GM18907 (cell line): ENCODE results near the gene KNTC1.
"Not testable (repeated sequence)": the region's sequence is repeated elsewhere in the genome, so short reads cannot be mapped to it uniquely, and the experiment has no call there.

Experiments
- ATAC-seq: cut with Tn5 transposase; IDR thresholded peaks from one replicate; pipeline ENCODE4 v1.9.1; 2021; ENCODE audit warnings: mild to moderate bottlenecking, moderate library complexity; ENCODE audit not compliant: unreplicated experiment

KNTC1 gene

DNA sequence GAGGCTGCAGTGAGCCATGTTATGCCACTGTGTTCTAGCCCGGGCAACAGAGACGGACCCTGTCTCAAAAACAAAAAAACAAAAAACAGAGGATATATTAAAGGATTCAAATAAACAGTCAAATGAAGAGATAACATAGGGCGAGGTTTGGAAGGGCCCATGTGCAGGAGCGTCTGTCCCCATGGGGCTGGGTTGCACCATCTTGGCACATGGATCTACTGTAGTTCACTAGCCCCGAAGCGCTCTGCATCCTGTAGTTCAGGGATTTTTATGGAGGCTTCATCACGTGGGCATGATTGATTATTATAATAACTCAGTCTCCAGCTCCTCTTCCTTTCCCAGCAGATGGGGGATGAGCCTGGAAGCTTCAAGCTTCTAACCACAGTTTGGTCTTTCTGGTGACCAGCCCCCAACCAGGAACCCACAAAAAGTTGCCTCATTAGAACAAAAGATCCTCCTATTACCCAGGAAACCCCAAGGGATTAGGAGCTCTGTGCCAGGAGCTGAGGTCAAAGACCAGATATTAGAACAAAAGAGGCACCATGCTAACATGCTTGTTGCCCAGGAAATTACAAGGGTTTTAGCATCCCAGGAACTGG lies 116.3 kb downstream of the KNTC1 start:
- ATAC-seq = no peak

DNA sequence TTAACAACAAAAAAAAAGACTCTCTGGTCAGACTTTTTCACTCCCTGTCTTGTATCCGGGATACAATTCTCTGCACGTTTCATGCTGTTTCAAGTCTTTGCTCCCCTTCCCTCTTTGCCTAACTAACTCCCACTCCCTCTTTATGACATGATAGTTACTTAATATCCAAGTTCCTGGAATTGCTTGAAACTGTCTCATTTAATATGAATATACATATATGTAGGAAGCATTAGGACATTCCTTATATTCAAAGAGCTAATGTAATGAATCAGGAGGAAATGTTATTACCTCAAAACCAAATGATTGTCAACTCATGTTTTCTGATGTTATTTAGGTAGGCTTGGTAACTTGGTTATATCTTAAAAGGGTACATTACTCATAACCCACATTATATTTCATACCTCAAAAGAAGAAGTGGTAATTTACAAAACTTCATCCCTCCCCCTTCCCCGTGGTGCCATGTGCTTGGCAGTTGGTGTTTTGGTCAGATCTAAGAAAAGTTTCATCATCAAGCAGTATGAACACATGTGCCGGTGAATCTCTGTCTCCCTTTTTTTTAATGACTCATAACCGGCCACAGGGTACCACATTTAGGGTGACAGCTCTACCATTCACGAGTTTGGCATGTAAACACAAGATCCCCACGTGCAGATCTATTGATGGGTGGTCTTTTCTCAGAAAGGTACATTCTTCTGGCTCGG lies 119.6 kb downstream of the KNTC1 start:
- ATAC-seq = peak; percentile 88

DNA sequence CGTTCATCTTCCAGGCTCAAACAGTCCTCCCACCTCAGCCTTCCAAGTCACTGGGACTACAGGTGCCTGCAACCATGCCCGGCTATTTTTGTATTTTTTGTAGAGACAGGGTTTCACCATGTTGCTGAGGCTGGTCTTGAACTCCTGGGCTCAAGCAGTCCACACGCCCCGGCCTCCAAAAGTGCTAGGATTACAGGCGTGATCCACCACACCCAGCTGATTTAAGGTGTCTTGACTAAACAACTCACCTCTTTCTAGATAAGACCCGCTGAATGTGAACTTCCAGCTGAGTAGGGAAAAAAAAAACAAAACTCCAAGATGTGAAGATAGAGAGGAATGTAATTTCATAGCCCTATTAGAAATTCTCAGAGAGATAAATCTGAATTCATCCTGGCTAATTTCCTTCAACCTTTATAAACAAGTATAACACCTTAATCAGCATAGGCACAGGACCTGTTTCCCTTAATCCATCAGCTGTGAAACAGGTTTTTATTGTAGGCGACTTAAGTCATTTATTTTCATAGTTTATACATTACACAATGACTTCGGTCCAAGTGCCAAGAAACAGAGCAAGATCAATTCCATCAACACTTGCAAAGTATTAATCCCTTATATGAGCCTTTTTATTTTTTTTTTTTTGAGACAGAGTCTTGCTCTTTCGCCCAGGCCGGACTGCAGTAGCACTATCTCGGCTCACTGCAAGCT lies 124.6 kb downstream of the KNTC1 start:
- ATAC-seq = no peak

DNA sequence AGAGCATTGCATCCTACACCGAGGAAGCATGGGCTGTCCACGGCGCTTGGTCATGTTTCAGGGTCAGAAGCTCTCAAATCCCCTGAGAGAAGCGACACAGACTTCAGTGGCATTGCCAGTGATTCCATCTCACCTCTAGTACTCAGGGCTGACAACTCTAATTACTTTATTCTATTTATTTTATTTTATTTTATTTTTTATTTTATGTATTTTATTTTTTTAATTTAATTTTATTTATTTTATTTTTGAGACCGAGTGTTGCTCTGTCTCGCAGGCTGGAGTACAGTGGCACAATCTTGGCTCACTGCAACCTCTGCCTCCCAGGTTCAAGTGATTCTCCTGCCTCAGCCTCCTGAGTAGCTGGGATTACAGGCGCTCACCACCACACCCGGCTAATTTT lies 126.2 kb downstream of the KNTC1 start:
- ATAC-seq = not testable (repeated sequence)

DNA sequence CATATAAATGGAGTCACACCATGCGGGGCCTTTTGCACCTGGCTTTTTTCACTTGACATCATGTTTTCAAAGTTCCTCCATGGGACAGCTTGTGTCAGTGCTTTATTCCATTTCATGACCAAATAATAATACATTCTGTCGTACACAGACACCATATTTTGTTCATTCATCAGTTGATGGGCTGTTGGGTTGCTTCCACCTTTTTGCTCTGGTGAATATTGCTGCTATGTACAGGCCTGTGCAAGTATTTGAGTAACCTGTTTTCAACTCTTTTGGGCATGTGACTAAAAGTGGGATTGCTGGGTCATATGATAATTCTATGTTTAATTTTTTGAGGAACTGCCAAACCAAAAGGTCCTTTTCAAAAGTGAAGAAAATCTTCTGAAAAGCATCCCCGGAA lies 129.2 kb downstream of the KNTC1 start:
- ATAC-seq = no peak

DNA sequence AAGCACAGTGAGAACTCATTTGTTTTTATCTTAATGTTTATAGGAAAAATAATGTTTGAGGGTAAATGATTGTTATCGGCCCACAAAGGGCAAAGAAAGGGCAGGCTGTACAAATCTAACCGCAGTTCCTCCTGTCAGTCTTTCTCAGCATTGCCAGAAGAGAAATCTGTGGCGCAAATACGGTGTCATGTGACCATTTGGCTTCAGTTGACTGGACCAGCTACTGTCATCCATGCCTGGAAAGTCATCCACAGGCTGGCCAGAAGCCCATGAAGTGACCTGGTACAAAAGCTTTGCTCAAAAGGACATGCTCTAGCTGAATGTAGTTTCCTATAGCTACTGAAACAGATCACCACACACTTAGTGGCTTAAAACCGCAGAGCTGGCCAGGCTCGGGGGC lies 132.5 kb downstream of the KNTC1 start:
- ATAC-seq = no peak

DNA sequence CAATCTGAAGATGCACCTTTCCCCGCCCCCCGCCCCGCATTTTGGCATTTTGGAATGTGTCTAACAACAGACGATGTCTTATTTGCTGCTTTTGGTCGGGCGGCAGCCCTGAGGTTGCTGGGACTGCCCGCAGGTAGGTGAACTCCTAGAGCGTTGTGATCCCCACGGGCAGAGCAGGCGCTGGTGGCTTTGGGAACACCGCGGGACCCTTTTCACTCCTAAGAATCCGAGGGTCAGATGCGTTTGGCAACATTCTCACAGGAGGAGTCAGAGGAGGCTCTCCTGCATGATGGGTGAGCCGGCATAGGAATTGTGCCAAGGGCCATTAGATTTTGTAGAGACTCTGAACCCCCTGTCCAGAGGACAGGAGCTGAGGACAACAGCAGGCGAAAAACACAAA lies 134.2 kb downstream of the KNTC1 start:
- no peak for ATAC-seq

DNA sequence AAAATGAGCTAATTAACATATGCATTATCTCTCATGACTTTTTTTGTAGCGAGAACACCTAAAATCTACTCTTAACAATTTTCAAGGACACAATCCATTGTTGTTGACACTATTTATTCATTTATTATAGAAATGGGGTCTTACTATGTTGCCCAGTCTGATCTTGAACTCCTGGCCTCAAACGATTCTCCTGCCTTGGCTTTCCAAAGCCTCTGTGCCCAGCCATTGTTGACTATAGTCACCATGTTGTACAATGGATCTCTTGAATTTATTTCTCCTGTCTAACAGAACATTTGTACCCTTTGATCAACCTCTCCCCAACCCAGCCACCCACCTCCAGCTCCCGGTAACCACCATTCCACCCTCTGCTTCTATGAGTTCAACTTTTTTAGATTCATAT lies 134.9 kb downstream of the KNTC1 start:
- no peak for ATAC-seq

DNA sequence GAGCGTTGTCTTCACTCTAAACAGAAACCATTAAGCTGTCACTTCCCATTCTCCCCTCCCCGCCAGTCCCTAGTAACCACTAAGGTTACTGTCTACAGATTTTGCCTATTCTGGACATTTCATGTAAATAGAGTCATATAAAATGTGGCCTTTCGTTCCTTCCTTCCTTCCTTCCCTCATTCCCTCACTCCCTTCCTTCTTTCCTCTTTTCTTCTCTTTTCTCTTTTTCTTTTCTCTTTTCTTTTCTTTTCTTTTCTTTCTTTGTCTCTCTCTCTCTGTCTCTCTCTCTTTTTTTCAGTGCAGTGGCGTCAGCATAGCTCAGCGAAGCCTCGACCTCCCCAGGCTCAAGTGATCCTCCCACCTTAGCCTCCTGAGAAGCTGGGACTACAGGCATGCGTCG lies 138.3 kb downstream of the KNTC1 start:
- no peak for ATAC-seq

DNA sequence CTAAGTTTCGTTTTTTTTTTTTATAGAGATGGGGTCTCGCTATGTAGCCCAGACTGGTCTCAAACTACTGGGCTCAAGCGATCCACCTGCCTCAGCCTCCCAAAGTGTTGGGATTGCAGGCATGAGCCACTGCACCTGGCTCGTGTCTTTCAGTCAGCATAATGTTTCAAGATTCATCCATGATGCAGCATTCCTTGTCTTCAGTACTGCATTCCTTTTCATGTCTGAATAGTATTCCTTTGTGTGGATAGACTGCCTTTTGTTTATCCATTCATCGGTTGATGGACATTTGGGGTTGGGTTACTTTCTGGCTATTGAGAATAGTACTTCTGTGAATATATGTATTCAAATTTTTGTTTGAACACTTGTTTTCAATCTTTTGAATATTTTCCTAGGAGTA lies 138.7 kb downstream of the KNTC1 start:
- no peak for ATAC-seq

DNA sequence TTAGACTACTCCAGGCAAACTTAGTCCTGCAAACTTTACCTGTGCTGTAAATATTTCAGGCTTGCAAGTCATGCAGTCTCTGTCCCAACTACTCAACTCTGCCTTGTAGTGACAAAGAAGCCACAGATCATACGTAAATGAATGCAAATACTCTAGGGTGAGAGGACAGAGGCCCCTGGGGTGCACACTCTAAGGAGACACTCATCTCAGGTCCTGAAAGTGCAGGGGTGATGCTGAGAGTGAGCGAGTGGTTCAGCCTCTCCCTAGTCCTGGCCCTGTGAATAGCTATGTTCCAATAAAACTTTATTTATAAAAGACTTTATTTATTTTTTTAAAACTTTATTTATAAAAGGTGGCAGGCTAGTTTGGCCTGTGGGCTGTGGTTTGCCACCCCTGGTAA lies 141.2 kb downstream of the KNTC1 start:
- ATAC-seq = no peak

DNA sequence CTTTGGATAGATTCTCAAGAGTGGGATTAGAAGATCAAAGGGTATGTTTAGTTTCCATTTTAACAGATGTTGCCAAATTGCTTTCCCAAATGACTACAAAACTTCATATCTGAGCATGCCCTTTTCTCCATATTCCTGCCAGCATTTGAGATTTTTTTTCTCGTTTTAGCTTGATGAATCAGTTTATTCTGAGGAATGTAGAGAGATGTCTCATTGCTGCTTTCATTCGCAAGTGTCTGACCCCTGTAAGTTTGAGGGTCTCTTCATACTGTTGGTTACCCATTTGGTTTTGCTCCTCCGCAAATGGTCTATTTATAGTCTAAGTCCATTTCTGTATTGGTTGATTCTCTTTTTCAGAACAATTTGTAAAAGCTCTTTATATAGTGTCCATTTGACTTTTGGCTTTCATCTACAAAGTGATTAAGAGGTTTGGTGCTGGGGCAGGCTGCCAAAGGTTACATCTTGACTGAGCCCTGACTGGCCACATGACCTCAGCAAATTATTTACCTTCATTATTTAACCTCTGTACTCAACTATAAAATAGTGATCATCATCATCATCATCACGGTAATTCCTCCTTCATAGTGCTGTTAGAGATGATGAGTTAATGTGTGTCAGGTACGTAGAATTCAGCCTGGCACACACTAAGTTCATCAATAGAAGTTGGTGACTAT lies 142.5 kb downstream of the KNTC1 start:
- ATAC-seq = no peak

DNA sequence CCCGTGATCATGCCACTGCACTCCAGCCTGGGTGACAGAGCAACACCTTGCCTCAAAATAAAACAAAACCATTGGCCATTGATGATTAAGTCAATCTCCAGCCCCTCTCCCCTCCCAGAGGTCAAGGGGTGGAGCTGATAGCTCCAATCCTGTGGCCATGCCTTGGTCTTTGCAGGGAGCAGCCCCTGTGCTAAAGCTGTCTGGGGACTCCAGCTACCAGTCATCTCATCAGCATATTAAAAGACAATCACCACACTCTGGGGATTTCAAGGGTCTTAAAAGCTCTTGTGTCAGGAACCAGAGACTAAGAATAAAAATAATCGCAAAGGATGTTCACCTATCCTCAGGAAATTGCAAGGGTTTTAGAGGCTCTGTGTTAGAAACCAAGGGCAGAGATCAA lies 145.5 kb downstream of the KNTC1 start:
- ATAC-seq = no peak
